Parathyroid adenoma (tissue), 2 donors: Measurements from ENCODE around the gene PDS5A.

Source experiments
- H2AFZ ChIP-seq: fragments of 300-600 bp; sonication (generic); one replicate; pipeline ENCODE4 v1.7.0; 2017; ENCODE audit warnings: antibody characterized with exemption, mild to moderate bottlenecking
- H3K27ac ChIP-seq: fragments of 300-600 bp; sonication (generic); one replicate; pipeline ENCODE4 v1.7.0; 2017
- H3K27me3 ChIP-seq: fragments of 300-600 bp; sonication (generic); one replicate; pipeline ENCODE4 v1.7.0; 2017; ENCODE audit warnings: low read length; ENCODE audit not compliant: control insufficient read depth, insufficient read depth
- H3K36me3 ChIP-seq: fragments of 300-600 bp; sonication (generic); one replicate; pipeline ENCODE4 v1.7.0; 2017; ENCODE audit warnings: low read length; ENCODE audit not compliant: control insufficient read depth, insufficient read depth
- H3K4me1 ChIP-seq: fragments of 300-600 bp; sonication (generic); one replicate; pipeline ENCODE4 v1.7.0; 2017; ENCODE audit warnings: control low read depth
- H3K4me2 ChIP-seq: fragments of 300-600 bp; sonication (generic); one replicate; pipeline ENCODE4 v1.7.0; 2017; ENCODE audit warnings: low read length
- H3K4me3 ChIP-seq: fragments of 300-600 bp; sonication (generic); one replicate; pipeline ENCODE4 v1.7.0; 2017; ENCODE audit warnings: low read depth, low read length
- H3K79me2 ChIP-seq: fragments of 300-600 bp; sonication (generic); one replicate; pipeline ENCODE4 v1.7.0; 2017; ENCODE audit warnings: control low read depth
- H3K9ac ChIP-seq: fragments of 300-600 bp; sonication (generic); one replicate; pipeline ENCODE4 v1.7.0; 2017; ENCODE audit warnings: mild to moderate bottlenecking
- H3K9me3 ChIP-seq: fragments of 300-600 bp; sonication (generic); one replicate; pipeline ENCODE4 v1.7.0; 2017; ENCODE audit warnings: low read length; ENCODE audit not compliant: control insufficient read depth
- TF ChIP-seq, protein P1 (sequence below): fragments of 300-600 bp; sonication (generic); IDR thresholded peaks from one replicate; pipeline ENCODE4 v1.7.0; 2017; ENCODE audit warnings: antibody characterized with exemption, mild to moderate bottlenecking
- donor health status: primary hyperparathyroidism.

The PDS5A gene

GRCh38 chr4:39881789-39882188 lies 95.9 kb downstream of the PDS5A start:
- H3K4me3 ChIP-seq: no peak overlapping the region
- H3K79me2 ChIP-seq: no peaks in the 10 kb centered on the region
- H3K9ac ChIP-seq: no peak overlapping the region
- H3K4me1 ChIP-seq: no peaks in the 10 kb centered on the region
- no peak overlapping the region for H3K27ac ChIP-seq
- H3K36me3 ChIP-seq: no peaks in the 10 kb centered on the region
- no peak overlapping the region for H3K4me2 ChIP-seq
- no peaks in the 10 kb centered on the region for H3K9me3 ChIP-seq
- TF ChIP-seq, protein P1, sequence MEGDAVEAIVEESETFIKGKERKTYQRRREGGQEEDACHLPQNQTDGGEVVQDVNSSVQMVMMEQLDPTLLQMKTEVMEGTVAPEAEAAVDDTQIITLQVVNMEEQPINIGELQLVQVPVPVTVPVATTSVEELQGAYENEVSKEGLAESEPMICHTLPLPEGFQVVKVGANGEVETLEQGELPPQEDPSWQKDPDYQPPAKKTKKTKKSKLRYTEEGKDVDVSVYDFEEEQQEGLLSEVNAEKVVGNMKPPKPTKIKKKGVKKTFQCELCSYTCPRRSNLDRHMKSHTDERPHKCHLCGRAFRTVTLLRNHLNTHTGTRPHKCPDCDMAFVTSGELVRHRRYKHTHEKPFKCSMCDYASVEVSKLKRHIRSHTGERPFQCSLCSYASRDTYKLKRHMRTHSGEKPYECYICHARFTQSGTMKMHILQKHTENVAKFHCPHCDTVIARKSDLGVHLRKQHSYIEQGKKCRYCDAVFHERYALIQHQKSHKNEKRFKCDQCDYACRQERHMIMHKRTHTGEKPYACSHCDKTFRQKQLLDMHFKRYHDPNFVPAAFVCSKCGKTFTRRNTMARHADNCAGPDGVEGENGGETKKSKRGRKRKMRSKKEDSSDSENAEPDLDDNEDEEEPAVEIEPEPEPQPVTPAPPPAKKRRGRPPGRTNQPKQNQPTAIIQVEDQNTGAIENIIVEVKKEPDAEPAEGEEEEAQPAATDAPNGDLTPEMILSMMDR: no peak
- H3K27me3 ChIP-seq: no peaks in the 10 kb centered on the region
- H2AFZ ChIP-seq: no peak overlapping the region

- no peak overlapping the region for H3K4me2 ChIP-seq
- H3K9me3 ChIP-seq: no peaks in the 10 kb centered on the region
- TF ChIP-seq, protein P1: no peak
- no peak overlapping the region for H3K4me3 ChIP-seq
- no peak overlapping the region for H3K9ac ChIP-seq
- no peak overlapping the region for H3K27ac ChIP-seq
- H3K4me1 ChIP-seq: no peaks in the 10 kb centered on the region
- no peaks in the 10 kb centered on the region for H3K79me2 ChIP-seq
- H2AFZ ChIP-seq: no peak overlapping the region
- H3K27me3 ChIP-seq: no peaks in the 10 kb centered on the region
- no peaks in the 10 kb centered on the region for H3K36me3 ChIP-seq
Measured at GRCh38 chr4:39877971-39878370, 99.7 kb downstream of the PDS5A start.

- H2AFZ ChIP-seq: no peak overlapping the region
- H3K9ac ChIP-seq: no peak overlapping the region
- no peaks in the 10 kb centered on the region for H3K27me3 ChIP-seq
- no peak overlapping the region for H3K27ac ChIP-seq
- no peaks in the 10 kb centered on the region for H3K36me3 ChIP-seq
- H3K4me1 ChIP-seq: no peaks in the 10 kb centered on the region
- H3K4me2 ChIP-seq: no peak overlapping the region
- TF ChIP-seq, protein P1: no peak
- no peaks in the 10 kb centered on the region for H3K9me3 ChIP-seq
- H3K4me3 ChIP-seq: no peak overlapping the region
- H3K79me2 ChIP-seq: no peaks in the 10 kb centered on the region
Measured at GRCh38 chr4:39873823-39874222, 103.9 kb downstream of the PDS5A start.

DNA sequence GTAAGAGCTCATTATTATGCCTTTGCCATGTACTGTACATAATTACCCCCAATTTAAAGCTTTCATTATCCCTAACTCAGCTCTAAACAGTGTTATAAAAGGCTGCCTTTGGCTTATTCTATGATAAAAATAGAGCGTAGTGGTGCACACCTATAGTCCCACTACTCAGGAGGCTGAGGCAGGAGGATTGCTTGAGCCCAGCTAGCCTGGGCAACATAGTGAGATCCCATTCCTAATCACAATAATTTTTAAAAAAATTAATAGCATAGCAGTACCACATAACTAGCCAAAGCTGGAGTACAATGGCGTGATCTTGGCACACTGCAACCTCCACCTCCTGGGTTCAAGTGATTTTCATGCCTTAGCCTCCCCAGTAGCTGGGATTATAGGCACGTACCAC lies 112.4 kb downstream of the PDS5A start:
- H3K9me3 ChIP-seq: no peaks in the 10 kb centered on the region
- no peak overlapping the region for H3K4me3 ChIP-seq
- H3K27me3 ChIP-seq: no peaks in the 10 kb centered on the region
- H3K27ac ChIP-seq: no peak overlapping the region
- H3K9ac ChIP-seq: no peak overlapping the region
- no peak overlapping the region for H3K4me2 ChIP-seq
- TF ChIP-seq, protein P1: no peak
- H2AFZ ChIP-seq: no peak overlapping the region
- H3K36me3 ChIP-seq: no peaks in the 10 kb centered on the region
- no peaks in the 10 kb centered on the region for H3K79me2 ChIP-seq
- no peaks in the 10 kb centered on the region for H3K4me1 ChIP-seq

DNA sequence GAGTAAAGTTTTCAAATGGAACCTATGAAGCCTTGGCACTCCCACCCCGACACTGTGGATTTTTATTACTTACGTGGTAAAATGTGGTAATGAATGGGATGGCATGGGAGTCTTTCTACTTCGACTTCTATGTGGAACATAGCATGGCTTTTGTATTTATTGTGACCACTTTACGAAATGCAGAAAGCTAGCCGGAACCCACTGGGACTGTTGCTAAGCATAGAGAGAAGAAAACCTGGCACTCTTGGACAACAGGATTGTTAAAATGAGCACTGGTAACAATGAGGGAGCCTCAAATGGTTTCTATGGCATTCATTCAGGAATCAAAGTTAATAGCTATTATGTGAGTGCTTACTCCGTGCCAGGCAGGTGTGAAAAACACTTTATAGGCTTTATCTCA lies 113.3 kb downstream of the PDS5A start:
- no peaks in the 10 kb centered on the region for H3K79me2 ChIP-seq
- TF ChIP-seq, protein P1: no peak
- no peak overlapping the region for H3K4me2 ChIP-seq
- H3K9ac ChIP-seq: no peak overlapping the region
- H3K36me3 ChIP-seq: no peaks in the 10 kb centered on the region
- H3K9me3 ChIP-seq: no peaks in the 10 kb centered on the region
- no peaks in the 10 kb centered on the region for H3K4me1 ChIP-seq
- H3K27me3 ChIP-seq: no peaks in the 10 kb centered on the region
- H2AFZ ChIP-seq: no peak overlapping the region
- H3K4me3 ChIP-seq: no peak overlapping the region
- no peak overlapping the region for H3K27ac ChIP-seq
